Measurements from ENCODE around the gene GGCX.

The GGCX gene

DNA sequence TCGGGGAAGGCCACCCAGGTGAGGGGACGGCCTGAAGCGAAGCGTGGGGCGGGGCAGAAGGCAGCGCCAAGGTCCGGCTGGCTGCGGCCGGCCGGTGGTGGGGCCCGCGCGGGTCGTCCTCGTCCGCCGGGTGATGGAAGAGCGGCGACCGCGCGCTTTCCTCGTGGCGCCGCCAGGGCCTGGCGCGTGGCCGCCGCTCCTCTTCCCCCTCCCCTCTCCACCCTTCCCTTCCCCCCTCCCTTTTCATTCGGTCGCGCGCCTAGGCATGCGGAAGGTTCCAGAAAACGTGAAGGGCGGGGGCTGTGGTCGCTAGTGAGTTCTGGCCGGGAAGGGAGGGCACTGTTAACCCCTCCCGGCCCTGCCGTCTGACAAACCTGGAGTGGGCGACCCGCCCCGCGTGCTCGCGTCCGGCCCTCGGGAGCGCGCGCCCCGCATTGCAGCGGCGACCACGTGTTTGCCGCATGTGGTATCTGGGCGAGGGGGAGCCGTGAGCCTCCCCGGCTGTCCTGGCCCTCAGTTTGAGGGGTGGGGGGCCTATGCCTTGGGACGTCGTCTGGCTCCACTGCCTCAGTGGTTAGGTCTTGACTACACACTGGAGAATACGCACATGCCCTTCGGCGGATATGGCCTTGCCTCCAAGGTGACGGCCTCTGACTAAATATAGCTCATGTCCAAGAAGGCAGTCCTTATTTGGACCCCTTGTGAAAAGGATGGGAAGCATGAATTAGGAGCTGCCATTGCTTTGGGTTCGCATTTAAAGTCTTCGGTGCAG lies 21.7 kb downstream of the GGCX start:
- H3K27ac ChIP-seq, result peak overlapping the region; percentile 99
- peak overlapping the region; percentile 98 for H3K4me2 ChIP-seq (ENCODE audit: low read length)
- TF ChIP-seq, protein P1, sequence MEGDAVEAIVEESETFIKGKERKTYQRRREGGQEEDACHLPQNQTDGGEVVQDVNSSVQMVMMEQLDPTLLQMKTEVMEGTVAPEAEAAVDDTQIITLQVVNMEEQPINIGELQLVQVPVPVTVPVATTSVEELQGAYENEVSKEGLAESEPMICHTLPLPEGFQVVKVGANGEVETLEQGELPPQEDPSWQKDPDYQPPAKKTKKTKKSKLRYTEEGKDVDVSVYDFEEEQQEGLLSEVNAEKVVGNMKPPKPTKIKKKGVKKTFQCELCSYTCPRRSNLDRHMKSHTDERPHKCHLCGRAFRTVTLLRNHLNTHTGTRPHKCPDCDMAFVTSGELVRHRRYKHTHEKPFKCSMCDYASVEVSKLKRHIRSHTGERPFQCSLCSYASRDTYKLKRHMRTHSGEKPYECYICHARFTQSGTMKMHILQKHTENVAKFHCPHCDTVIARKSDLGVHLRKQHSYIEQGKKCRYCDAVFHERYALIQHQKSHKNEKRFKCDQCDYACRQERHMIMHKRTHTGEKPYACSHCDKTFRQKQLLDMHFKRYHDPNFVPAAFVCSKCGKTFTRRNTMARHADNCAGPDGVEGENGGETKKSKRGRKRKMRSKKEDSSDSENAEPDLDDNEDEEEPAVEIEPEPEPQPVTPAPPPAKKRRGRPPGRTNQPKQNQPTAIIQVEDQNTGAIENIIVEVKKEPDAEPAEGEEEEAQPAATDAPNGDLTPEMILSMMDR (IDR thresholded peaks at IDR 0.05), result no peak
- no peaks in the 10 kb centered on the region for H3K9me3 ChIP-seq (ENCODE audit: control insufficient read depth, low read length)
- peaks cover 30% of the 10 kb centered on the region for H3K4me1 ChIP-seq
- H3K9ac ChIP-seq, result peak overlapping the region; percentile 99
- H3K79me2 ChIP-seq, result peaks cover 14% of the 10 kb centered on the region
- H3K36me3 ChIP-seq (ENCODE audit: control insufficient read depth, insufficient read depth, low read length), result no peaks in the 10 kb centered on the region
- peak overlapping the region; percentile 90 for H2AFZ ChIP-seq
- no peaks in the 10 kb centered on the region for H3K27me3 ChIP-seq (ENCODE audit: control insufficient read depth, insufficient read depth, low read length)
- peak overlapping the region; percentile 97 for H3K4me3 ChIP-seq (ENCODE audit: low read depth, low read length)

DNA sequence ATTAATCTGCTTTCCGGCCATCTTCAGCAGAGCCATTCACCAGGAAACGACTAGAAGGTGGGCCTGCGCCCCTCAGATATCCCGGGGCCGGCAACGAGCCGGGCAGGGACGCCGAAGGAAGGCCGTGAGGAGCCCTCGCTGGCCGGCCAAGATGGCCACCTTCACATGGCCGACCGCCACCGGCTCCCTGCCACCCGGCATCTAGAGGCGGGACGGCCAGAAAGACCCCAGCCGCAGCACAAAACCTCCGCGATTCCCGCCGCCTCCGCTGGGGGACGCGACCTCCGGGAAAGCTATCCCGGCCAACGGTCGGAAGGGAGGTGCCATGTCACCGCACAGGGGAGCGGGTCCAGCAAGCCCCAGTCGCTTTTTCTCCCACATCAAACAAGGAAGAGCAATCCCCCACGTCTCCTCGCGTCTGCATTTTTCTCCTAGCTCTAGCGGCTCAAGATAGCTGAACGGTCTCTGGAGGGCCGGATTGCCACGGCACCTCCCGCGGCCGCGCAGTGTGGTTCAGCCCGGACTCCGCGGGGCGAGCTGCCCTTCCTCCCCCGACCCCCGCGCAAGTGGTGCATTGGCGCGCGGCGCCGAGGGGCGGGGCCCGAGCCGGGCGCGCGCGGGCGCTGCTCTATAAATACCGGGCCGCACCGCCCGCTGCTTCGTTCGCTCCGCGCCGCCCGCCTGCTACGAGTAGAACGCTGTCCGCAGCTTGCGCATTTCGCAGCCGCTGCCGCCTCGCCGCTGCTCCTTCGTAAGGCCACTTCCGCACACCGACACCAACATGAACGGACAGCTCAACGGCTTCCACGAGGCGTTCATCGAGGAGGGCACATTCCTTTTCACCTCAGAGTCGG lies 22.6 kb downstream of the GGCX start, which contains the start of gene MAT2A:
Gene MAT2A (plus strand): TSS at position 662 of the 854 bp plus-strand sequence. CDS start 120 bp downstream, at position 782.
- H3K4me3 ChIP-seq (ENCODE audit: low read depth, low read length), result peak within 1 kb of the TSS; percentile 97
- H3K27ac ChIP-seq, result peak within 1 kb of the TSS; percentile 99
- H3K4me1 ChIP-seq, result peaks cover 30% of the 10 kb centered on the region
- no peaks in the 10 kb centered on the region for H3K27me3 ChIP-seq (ENCODE audit: control insufficient read depth, insufficient read depth, low read length)
- peaks cover 14% of the 10 kb centered on the region for H3K79me2 ChIP-seq
- H3K36me3 ChIP-seq (ENCODE audit: control insufficient read depth, insufficient read depth, low read length), result no peaks in the 10 kb centered on the region
- H3K9me3 ChIP-seq (ENCODE audit: control insufficient read depth, low read length), result no peaks in the 10 kb centered on the region
- H2AFZ ChIP-seq, result peak within 1 kb of the TSS; percentile 90
- peak within 1 kb of the TSS; percentile 98 for H3K4me2 ChIP-seq (ENCODE audit: low read length)
- peak within 1 kb of the TSS; percentile 99 for H3K9ac ChIP-seq
- TF ChIP-seq, protein P1 (IDR thresholded peaks at IDR 0.05), result peak; percentile 80

DNA sequence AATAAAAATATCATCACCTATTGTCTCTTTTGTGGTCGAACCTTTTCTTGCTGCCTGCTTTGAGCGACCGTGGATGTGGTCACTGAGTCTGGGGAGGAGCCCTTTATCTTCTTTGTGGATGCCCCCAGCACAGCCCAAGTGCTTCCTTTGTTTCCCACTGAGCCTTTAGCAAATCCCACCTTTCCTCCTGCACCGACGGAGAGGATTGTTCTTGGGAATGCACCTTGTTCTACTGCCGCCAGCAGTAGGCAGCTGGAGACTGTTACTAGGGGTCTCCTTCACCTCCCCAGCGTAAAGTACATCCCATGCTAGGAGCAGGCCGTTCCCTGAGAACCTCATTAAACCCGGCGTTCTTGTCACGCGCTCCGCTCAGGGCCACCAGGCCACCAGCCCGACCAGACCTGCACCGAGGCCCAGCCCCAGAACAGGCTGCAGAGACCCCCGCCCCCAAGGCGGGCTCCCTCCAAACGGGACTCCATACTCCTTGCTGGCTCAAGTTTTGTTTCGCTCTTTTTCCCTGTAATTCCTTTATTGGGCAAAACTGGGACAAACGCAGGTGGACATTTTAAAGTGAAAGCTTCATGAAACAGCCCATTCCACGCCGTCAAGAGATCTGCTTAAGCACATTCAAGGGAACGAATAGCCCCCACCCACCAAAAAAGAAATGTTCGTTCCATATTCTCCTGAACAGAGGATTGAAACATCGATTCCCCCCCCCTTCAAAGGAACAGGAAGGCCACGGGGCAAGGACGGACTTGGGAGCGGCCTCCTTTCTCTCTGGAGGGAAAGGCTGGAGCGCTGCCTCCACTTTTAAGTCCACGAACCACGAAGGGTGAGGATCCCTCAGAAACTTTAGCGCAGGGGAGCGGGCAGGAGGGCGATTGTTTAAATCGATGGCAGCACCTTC lies 23.4 kb downstream of the GGCX start:
- Histone ChIP-seq H3K79me2 (peaks cover 14% of the 10 kb centered on the region), H2AFZ (peak overlapping the region; percentile 90), H3K4me3 (ENCODE audit: low read depth, low read length) (peak overlapping the region; percentile 97), H3K9ac (peak overlapping the region; percentile 99), H3K9me3 (ENCODE audit: control insufficient read depth, low read length) (no peaks in the 10 kb centered on the region), H3K4me2 (ENCODE audit: low read length) (peak overlapping the region; percentile 98), H3K27ac (peak overlapping the region; percentile 99), H3K36me3 (ENCODE audit: control insufficient read depth, insufficient read depth, low read length) (no peaks in the 10 kb centered on the region), H3K4me1 (peaks cover 28% of the 10 kb centered on the region), H3K27me3 (ENCODE audit: control insufficient read depth, insufficient read depth, low read length) (no peaks in the 10 kb centered on the region)
- TF ChIP-seq, protein P1 (IDR thresholded peaks at IDR 0.05), result no peak

DNA sequence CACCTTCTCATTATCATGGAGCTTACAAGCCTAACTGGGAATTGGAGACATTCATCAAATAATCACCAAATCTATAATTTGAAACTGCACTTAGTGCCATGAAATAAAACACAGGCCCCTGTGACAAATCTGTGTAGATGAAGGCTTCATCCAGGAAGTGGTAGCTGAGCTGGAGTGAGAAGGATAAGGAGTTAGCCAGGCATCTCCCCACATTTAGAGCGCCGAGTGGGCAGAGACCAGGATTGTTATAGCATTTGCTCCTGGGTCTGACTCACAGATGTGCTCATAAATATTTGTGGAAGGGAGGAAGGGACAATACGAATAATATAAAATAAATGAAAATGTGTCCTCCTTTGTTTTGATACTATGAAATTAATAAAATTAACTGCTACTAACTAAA lies 24.8 kb downstream of the GGCX start:
- Histone ChIP-seq H3K27me3 (ENCODE audit: control insufficient read depth, insufficient read depth, low read length) (no peaks in the 10 kb centered on the region), H3K9me3 (ENCODE audit: control insufficient read depth, low read length) (no peaks in the 10 kb centered on the region), H3K4me3 (ENCODE audit: low read depth, low read length) (no peak overlapping the region), H3K79me2 (peaks cover 14% of the 10 kb centered on the region), H3K4me2 (ENCODE audit: low read length) (no peak overlapping the region), H3K4me1 (peaks cover 17% of the 10 kb centered on the region), H3K27ac (no peak overlapping the region), H3K36me3 (ENCODE audit: control insufficient read depth, insufficient read depth, low read length) (no peaks in the 10 kb centered on the region), H3K9ac (no peak overlapping the region), H2AFZ (no peak overlapping the region)
- TF ChIP-seq, protein P1 (IDR thresholded peaks at IDR 0.05), result no peak
